Measurements from ENCODE around the gene CDH13. TPM values are rescaled to one million over a fixed set of nuclear protein-coding genes. Genes with fewer than 3 reads are reported as not detected.

Gene CDH13
- total and polyA plus RNA-seq, 9 of the 15 experiments (the other 6 are each of a cell fraction or from before 2014, with no cell fraction given), result 0.03 TPM; not detected in 8

- FAIRE-seq (no peak), DNase-seq (ENCODE audit: extremely low read depth in 1 of 4, low spot score in 3 of 4) (no peak), ATAC-seq (no peak)
- Histone ChIP-seq H3K27ac (ENCODE audit: extremely low read depth, low read depth, low read length) (no peak overlapping the region), H3K36me3 (ENCODE audit: control insufficient read depth, insufficient read depth, low read length) (no peaks in the 10 kb centered on the region), H3K9me1 (ENCODE audit: control insufficient read depth, insufficient read depth, low read length) (no peaks in the 10 kb centered on the region), H4K20me1 (replicated peaks; ENCODE audit: control insufficient read depth, insufficient read depth, low read length) (no peaks in the 10 kb centered on the region), H3K9me3 (replicated peaks; ENCODE audit: control insufficient read depth, insufficient read depth, low read depth, low read length) (no peaks in the 10 kb centered on the region), H3K27me3 (ENCODE audit: control insufficient read depth in 2 of 2, insufficient read depth in 2 of 2, low read length in 2 of 2) (peaks cover 4 to 9% of the 10 kb centered on the region in 2 experiments; a peak in 3 of 5 replicates), H3K4me1 (replicated peaks in 1 of 2; ENCODE audit: control insufficient read depth in 2 of 2, insufficient read depth in 2 of 2, low read length in 2 of 2) (no peaks in the 10 kb centered on the region), H3K4me3 (no peak overlapping the region), H2AFZ (ENCODE audit: low read depth, low read length) (no peak overlapping the region), H3K9ac (ENCODE audit: insufficient read depth in 1 of 2, low read depth in 2 of 2, low read length in 2 of 2) (no peak overlapping the region), H3K4me2 (ENCODE audit: insufficient read depth, low read length) (no peak overlapping the region), H3K79me2 (ENCODE audit: control insufficient read depth, insufficient read depth, low read length) (no peaks in the 10 kb centered on the region)
- ChIA-PET CTCF (ENCODE audit: low intra/inter-chr PET ratio) (no interaction called here), POLR2A (interaction anchor here (1.2 kb wide), 1 partner anchor 12 kb away, joined by 3 read pairs; no protein-coding TSS in a partner anchor)
- BruUV-seq (replicated peaks), result no TSS peak
- WGBS (ENCODE audit: insufficient coverage, low coverage, missing lambda C conversion rate), result 2% methylated on average over 3 of the region's 3 CpGs
- no peak for TF ChIP-seq FOXJ2 (tag; IDR thresholded peaks at IDR 0.05)
- no peak for TF ChIP-seq ZNF253 (CRISPR knock-in tag; conservative IDR thresholded peaks at IDR 0.05)
- TF ChIP-seq, protein P1, sequence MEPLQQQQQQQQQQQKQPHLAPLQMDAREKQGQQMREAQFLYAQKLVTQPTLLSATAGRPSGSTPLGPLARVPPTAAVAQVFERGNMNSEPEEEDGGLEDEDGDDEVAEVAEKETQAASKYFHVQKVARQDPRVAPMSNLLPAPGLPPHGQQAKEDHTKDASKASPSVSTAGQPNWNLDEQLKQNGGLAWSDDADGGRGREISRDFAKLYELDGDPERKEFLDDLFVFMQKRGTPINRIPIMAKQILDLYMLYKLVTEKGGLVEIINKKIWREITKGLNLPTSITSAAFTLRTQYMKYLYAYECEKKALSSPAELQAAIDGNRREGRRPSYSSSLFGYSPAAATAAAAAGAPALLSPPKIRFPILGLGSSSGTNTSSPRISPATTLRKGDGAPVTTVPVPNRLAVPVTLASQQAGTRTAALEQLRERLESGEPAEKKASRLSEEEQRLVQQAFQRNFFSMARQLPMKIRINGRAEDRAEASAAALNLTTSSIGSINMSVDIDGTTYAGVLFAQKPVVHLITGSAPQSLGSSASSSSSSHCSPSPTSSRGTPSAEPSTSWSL (CRISPR knock-in tag; IDR thresholded peaks at IDR 0.05; ENCODE audit: borderline replicate concordance), result no peak
- no peak for TF ChIP-seq MLLT1 (IDR thresholded peaks at IDR 0.05)
- TF ChIP-seq THRA (IDR thresholded peaks at IDR 0.05), result no peak
- no peak for TF ChIP-seq CC2D1A (IDR thresholded peaks at IDR 0.05)
- TF ChIP-seq ZBTB12 (CRISPR knock-in tag; IDR thresholded peaks at IDR 0.05), result no peak
- TF ChIP-seq, protein P2, sequence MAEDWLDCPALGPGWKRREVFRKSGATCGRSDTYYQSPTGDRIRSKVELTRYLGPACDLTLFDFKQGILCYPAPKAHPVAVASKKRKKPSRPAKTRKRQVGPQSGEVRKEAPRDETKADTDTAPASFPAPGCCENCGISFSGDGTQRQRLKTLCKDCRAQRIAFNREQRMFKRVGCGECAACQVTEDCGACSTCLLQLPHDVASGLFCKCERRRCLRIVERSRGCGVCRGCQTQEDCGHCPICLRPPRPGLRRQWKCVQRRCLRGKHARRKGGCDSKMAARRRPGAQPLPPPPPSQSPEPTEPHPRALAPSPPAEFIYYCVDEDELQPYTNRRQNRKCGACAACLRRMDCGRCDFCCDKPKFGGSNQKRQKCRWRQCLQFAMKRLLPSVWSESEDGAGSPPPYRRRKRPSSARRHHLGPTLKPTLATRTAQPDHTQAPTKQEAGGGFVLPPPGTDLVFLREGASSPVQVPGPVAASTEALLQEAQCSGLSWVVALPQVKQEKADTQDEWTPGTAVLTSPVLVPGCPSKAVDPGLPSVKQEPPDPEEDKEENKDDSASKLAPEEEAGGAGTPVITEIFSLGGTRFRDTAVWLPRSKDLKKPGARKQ (CRISPR knock-in tag; IDR thresholded peaks at IDR 0.05), result no peak
- TF ChIP-seq IFI16 (CRISPR knock-in tag; IDR thresholded peaks at IDR 0.05), result no peak
- TF ChIP-seq TBP (optimal IDR thresholded peaks at IDR 0.05; ENCODE audit: low read depth, low read length), result no peak
- intact Hi-C loops (cut with micrococcal nuclease), result no loop called here
- in situ Hi-C loops (cut with MboI), result no loop called here
Observed at GRCh38 chr16:83711069-83711468, 1084.3 kb downstream of the CDH13 start.

Measured in K562 (cell line).